ENCODE data around the gene DAPK3.

Gene DAPK3

GRCh38 chr19:3966051-3967017 is 4.6 kb downstream of the DAPK3 start:
- H3K4me2 ChIP-seq (ENCODE audit: insufficient read depth, low read length, poor library complexity, severe bottlenecking) = no peak overlapping the region
- H3K18ac ChIP-seq (ENCODE audit: low read length) = no peak overlapping the region
- peaks cover 18 to 24% of the 10 kb centered on the region in 2 donors for H3K4me1 ChIP-seq (ENCODE audit: control insufficient read depth in 2 of 2, insufficient read depth in 1 of 2, low read depth in 1 of 2, low read length in 2 of 2)
- no peak overlapping the region for H2BK120ac ChIP-seq (ENCODE audit: low read depth, low read length)
- no peak overlapping the region for H2BK15ac ChIP-seq (ENCODE audit: low read length)
- H3K9ac ChIP-seq (ENCODE audit: low read depth, low read length, poor library complexity) = peak overlapping the region; percentile 81
- peak overlapping the region; percentile 34 for H3K23ac ChIP-seq (ENCODE audit: low read depth, low read length, poor library complexity)
- H2BK12ac ChIP-seq (ENCODE audit: low read length) = peak overlapping the region; percentile 22
- no peak overlapping the region for H4K91ac ChIP-seq (ENCODE audit: low read depth, low read length, poor library complexity)
- no peak for DNase-seq (ENCODE audit: low spot score)
- H4K8ac ChIP-seq (ENCODE audit: low read depth, low read length) = no peak overlapping the region
- no peaks in the 10 kb centered on the region for H3K27me3 ChIP-seq (ENCODE audit: control insufficient read depth in 3 of 3, insufficient read depth in 3 of 3, low read depth in 1 of 3, low read length in 3 of 3)
- H3K4ac ChIP-seq (ENCODE audit: low read length) = peak overlapping the region; percentile 53
- no peak overlapping the region for H3K27ac ChIP-seq (replicated peaks; ENCODE audit: low read length)
- WGBS, 2 donors (ENCODE audit: extremely low coverage in 2 of 2, insufficient read length in 2 of 2, insufficient replicate concordance in 1 of 2) = no CpG with 5 or more reads among the region's 30 CpGs
- H3K14ac ChIP-seq (ENCODE audit: low read length) = no peak overlapping the region
- peak overlapping the region; percentile 30 for H2BK5ac ChIP-seq (ENCODE audit: low read length)
- peaks cover 0 to 2% of the 10 kb centered on the region in 2 donors for H3K9me3 ChIP-seq (replicated peaks in 1 of 2; ENCODE audit: control insufficient read depth in 2 of 2, insufficient read depth in 1 of 2, low read depth in 1 of 2, low read length in 2 of 2)
- H3K36me3 ChIP-seq (replicated peaks in 1 of 2; ENCODE audit: control insufficient read depth in 2 of 2, insufficient read depth in 2 of 2, low read length in 2 of 2) = peaks cover 50 to 70% of the 10 kb centered on the region in 2 donors
- H2AFZ ChIP-seq (ENCODE audit: low read length) = no peak overlapping the region
- peak overlapping the region; percentile 89 for H2AK5ac ChIP-seq (ENCODE audit: low read depth, low read length)
- peaks cover 27% of the 10 kb centered on the region for H3K79me1 ChIP-seq (ENCODE audit: low read depth, low read length)
- no peak overlapping the region for H3K4me3 ChIP-seq (ENCODE audit: low read length in 2 of 2)

- Histone ChIP-seq H2BK120ac (ENCODE audit: low read depth, low read length) (no peak overlapping the region), H2BK5ac (ENCODE audit: low read length) (no peak overlapping the region), H3K9me3 (replicated peaks in 1 of 2; ENCODE audit: control insufficient read depth in 2 of 2, insufficient read depth in 1 of 2, low read depth in 1 of 2, low read length in 2 of 2) (peaks cover 0 to 2% of the 10 kb centered on the region in 2 donors), H3K9ac (ENCODE audit: low read depth, low read length, poor library complexity) (peak overlapping the region; percentile 4), H2BK15ac (ENCODE audit: low read length) (no peak overlapping the region), H3K4ac (ENCODE audit: low read length) (no peak overlapping the region), H2AK5ac (ENCODE audit: low read depth, low read length) (no peak overlapping the region), H3K36me3 (replicated peaks in 1 of 2; ENCODE audit: control insufficient read depth in 2 of 2, insufficient read depth in 2 of 2, low read length in 2 of 2) (peaks cover 63 to 88% of the 10 kb centered on the region in 2 donors), H3K79me1 (ENCODE audit: low read depth, low read length) (peaks cover 29% of the 10 kb centered on the region), H3K18ac (ENCODE audit: low read length) (peak overlapping the region; percentile 11), H4K91ac (ENCODE audit: low read depth, low read length, poor library complexity) (no peak overlapping the region), H4K8ac (ENCODE audit: low read depth, low read length) (no peak overlapping the region), H3K4me1 (ENCODE audit: control insufficient read depth in 2 of 2, insufficient read depth in 1 of 2, low read depth in 1 of 2, low read length in 2 of 2) (peaks cover 12 to 18% of the 10 kb centered on the region in 2 donors), H2AFZ (ENCODE audit: low read length) (no peak overlapping the region), H3K23ac (ENCODE audit: low read depth, low read length, poor library complexity) (peak overlapping the region; percentile 73), H3K4me2 (ENCODE audit: insufficient read depth, low read length, poor library complexity, severe bottlenecking) (no peak overlapping the region), H3K4me3 (ENCODE audit: low read length in 2 of 2) (no peak overlapping the region), H3K14ac (ENCODE audit: low read length) (no peak overlapping the region), H2BK12ac (ENCODE audit: low read length) (no peak overlapping the region), H3K27ac (replicated peaks; ENCODE audit: low read length) (no peak overlapping the region), H3K27me3 (ENCODE audit: control insufficient read depth in 3 of 3, insufficient read depth in 3 of 3, low read depth in 1 of 3, low read length in 3 of 3) (no peaks in the 10 kb centered on the region)
- DNase-seq (ENCODE audit: low spot score) = no peak
- no CpG with 5 or more reads among the region's 60 CpGs for WGBS, 2 donors (ENCODE audit: extremely low coverage in 2 of 2, insufficient read length in 2 of 2, insufficient replicate concordance in 1 of 2)
These were observed 6.4 kb downstream of the DAPK3 start for GRCh38 chr19:3964256-3965194.

GRCh38 chr19:3963458-3964255 is 7.2 kb downstream of the DAPK3 start:
- H3K23ac ChIP-seq (ENCODE audit: low read depth, low read length, poor library complexity) = peak overlapping the region; percentile 73
- H4K8ac ChIP-seq (ENCODE audit: low read depth, low read length) = no peak overlapping the region
- peaks cover 4 to 14% of the 10 kb centered on the region in 2 donors for H3K4me1 ChIP-seq (ENCODE audit: control insufficient read depth in 2 of 2, insufficient read depth in 1 of 2, low read depth in 1 of 2, low read length in 2 of 2)
- H2BK15ac ChIP-seq (ENCODE audit: low read length) = no peak overlapping the region
- H3K18ac ChIP-seq (ENCODE audit: low read length) = no peak overlapping the region
- peaks cover 70 to 91% of the 10 kb centered on the region in 2 donors for H3K36me3 ChIP-seq (replicated peaks in 1 of 2; ENCODE audit: control insufficient read depth in 2 of 2, insufficient read depth in 2 of 2, low read length in 2 of 2)
- DNase-seq (ENCODE audit: low spot score) = no peak
- WGBS, 2 donors (ENCODE audit: extremely low coverage in 2 of 2, insufficient read length in 2 of 2, insufficient replicate concordance in 1 of 2) = no CpG with 5 or more reads among the region's 35 CpGs
- H2AK5ac ChIP-seq (ENCODE audit: low read depth, low read length) = no peak overlapping the region
- H3K4me3 ChIP-seq (ENCODE audit: low read length in 2 of 2) = no peak overlapping the region
- H3K14ac ChIP-seq (ENCODE audit: low read length) = no peak overlapping the region
- peaks cover 34% of the 10 kb centered on the region for H3K79me1 ChIP-seq (ENCODE audit: low read depth, low read length)
- H2BK5ac ChIP-seq (ENCODE audit: low read length) = peak overlapping the region; percentile 13
- H2AFZ ChIP-seq (ENCODE audit: low read length) = no peak overlapping the region
- no peaks in the 10 kb centered on the region for H3K27me3 ChIP-seq (ENCODE audit: control insufficient read depth in 3 of 3, insufficient read depth in 3 of 3, low read depth in 1 of 3, low read length in 3 of 3)
- no peak overlapping the region for H3K27ac ChIP-seq (replicated peaks; ENCODE audit: low read length)
- no peak overlapping the region for H4K91ac ChIP-seq (ENCODE audit: low read depth, low read length, poor library complexity)
- H3K4ac ChIP-seq (ENCODE audit: low read length) = no peak overlapping the region
- peaks cover 0 to 2% of the 10 kb centered on the region in 2 donors for H3K9me3 ChIP-seq (replicated peaks in 1 of 2; ENCODE audit: control insufficient read depth in 2 of 2, insufficient read depth in 1 of 2, low read depth in 1 of 2, low read length in 2 of 2)
- no peak overlapping the region for H2BK12ac ChIP-seq (ENCODE audit: low read length)
- no peak overlapping the region for H2BK120ac ChIP-seq (ENCODE audit: low read depth, low read length)
- H3K4me2 ChIP-seq (ENCODE audit: insufficient read depth, low read length, poor library complexity, severe bottlenecking) = no peak overlapping the region
- no peak overlapping the region for H3K9ac ChIP-seq (ENCODE audit: low read depth, low read length, poor library complexity)
